Osteoblast (primary cell): ENCODE data around the gene ZNF518B. TPM values are rescaled to one million over a fixed set of nuclear protein-coding genes. Genes with fewer than 3 reads are reported as not detected.

ENCODE experiments used
- DNase-seq: peaks from one replicate; pipeline ENCODE4 v3.0.0; 2011; ENCODE audit warnings: low spot score, mixed read lengths; ENCODE audit not compliant: insufficient read length; ENCODE audit errors: missing footprints
- H2AFZ ChIP-seq: 2 replicates; pipeline ENCODE4 v1.6.0; 2011; ENCODE audit warnings: mild to moderate bottlenecking, low read length
- H3K27ac ChIP-seq: 2 replicates; pipeline ENCODE4 v1.5.1; 2011; ENCODE audit warnings: mild to moderate bottlenecking, low read depth, low read length, moderate library complexity
- H3K27me3 ChIP-seq: 2 replicates; pipeline ENCODE4 v1.6.0; 2012; ENCODE audit warnings: mild to moderate bottlenecking, control low read depth, inconsistent platforms, low read length, moderate library complexity; ENCODE audit not compliant: insufficient read depth
- H3K36me3 ChIP-seq: 2 replicates; pipeline ENCODE4 v1.5.1; 2011; ENCODE audit warnings: mild to moderate bottlenecking, low read length, control low read depth, moderate library complexity; ENCODE audit not compliant: insufficient read depth
- H3K4me1 ChIP-seq: 2 replicates; pipeline ENCODE4 v1.5.1; 2011; ENCODE audit warnings: mild to moderate bottlenecking, low read length, control low read depth, moderate library complexity; ENCODE audit not compliant: insufficient read depth
- H3K4me2 ChIP-seq: 2 replicates; pipeline ENCODE4 v1.6.0; 2011; ENCODE audit warnings: mild to moderate bottlenecking, low read length; ENCODE audit not compliant: insufficient read depth
- H3K4me3 ChIP-seq: fragments of 200-600 bp; sonication (generic); 3 replicates; pipeline ENCODE4 v1.5.1; 2012; ENCODE audit warnings: mild to moderate bottlenecking, low read length, inconsistent platforms; ENCODE audit not compliant: insufficient read depth
- H3K79me2 ChIP-seq: 2 replicates; pipeline ENCODE4 v1.6.0; 2012; ENCODE audit warnings: mild to moderate bottlenecking, low read length, control low read depth, inconsistent platforms; ENCODE audit not compliant: insufficient read depth
- H3K9me3 ChIP-seq: 2 replicates; pipeline ENCODE4 v1.5.1; 2011; ENCODE audit warnings: low read depth, low read length, control low read depth
- H4K20me1 ChIP-seq: 2 replicates; pipeline ENCODE4 v1.6.0; 2012; ENCODE audit warnings: mild to moderate bottlenecking, low read length, control low read depth; ENCODE audit not compliant: insufficient read depth
- CTCF ChIP-seq: IDR thresholded peaks from 2 replicates; pipeline ENCODE4 v1.5.1; 2011; ENCODE audit warnings: mild to moderate bottlenecking, low read depth, low read length, moderate library complexity; ENCODE audit errors: extremely low read depth
- total RNA-seq: library from RNA; depleted of rRNA; stranded (reverse); fragments of >200 nt; gene quantifications from 2 replicates; pipeline ENCODE4 v1.2.3, GENCODE V29; 2012

Gene ZNF518B
- total RNA-seq, 1 donor, result 25.3 TPM

DNA sequence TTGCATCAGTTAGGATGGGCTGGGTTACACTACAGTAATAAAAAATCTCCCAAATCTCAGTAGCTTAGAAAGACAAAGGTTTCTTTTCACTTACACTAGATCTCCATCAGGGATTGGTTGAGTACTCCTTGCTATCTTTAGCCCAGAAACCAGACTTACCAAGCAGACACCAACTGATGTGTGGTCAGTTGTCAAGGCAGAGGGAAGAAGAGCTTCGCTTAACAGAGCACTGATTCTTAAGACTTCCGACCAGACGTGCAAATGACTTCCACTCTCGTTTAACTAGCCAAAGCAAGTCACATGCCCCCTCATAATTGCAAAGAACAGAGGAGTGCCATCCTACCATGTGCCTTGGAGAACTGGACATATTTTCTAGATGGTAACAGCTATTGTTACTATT is 5.7 kb upstream of the ZNF518B start:
- TF ChIP-seq CTCF, result no peak
- Histone ChIP-seq H2AFZ (no peak overlapping the region), H3K4me2 (no peak overlapping the region), H3K4me1 (no peaks in the 10 kb centered on the region), H4K20me1 (no peaks in the 10 kb centered on the region), H3K9me3 (peaks cover 3% of the 10 kb centered on the region), H3K27ac (no peak overlapping the region), H3K4me3 (no peak overlapping the region), H3K27me3 (peaks cover 20% of the 10 kb centered on the region), H3K79me2 (no peaks in the 10 kb centered on the region), H3K36me3 (no peaks in the 10 kb centered on the region)
- DNase-seq, result peak; percentile 44

DNA sequence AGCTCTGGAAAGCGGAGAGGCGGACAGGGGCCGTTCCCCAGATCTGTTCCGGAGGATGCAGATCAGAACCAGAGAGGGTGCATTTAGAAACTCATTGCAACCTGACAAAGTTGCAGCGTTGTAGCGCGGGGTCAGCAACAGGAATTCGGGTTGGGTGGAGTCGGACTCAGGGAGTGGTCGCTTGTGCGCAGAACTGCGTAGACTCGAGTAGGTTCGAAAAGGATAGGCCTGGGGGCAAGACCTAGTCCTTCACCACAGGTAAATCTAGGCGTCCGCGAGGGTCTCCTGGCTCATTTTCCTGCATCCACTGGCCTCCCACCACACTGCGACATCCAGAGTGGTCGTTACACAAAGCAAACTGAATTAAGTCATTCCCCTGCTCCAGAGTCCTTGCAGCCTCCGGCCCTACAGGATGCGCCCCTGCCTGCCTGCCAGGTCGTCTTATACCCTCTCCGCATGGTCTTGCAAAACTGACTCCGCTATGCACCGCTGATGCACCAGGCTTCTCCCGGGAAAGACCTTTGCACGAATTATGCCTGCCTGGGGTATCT is 4.7 kb upstream of the ZNF518B start:
- H3K36me3 ChIP-seq, result no peaks in the 10 kb centered on the region
- no peaks in the 10 kb centered on the region for H4K20me1 ChIP-seq
- peak overlapping the region; percentile 48 for H3K4me2 ChIP-seq
- DNase-seq, result peak; percentile 30
- no peak overlapping the region for H3K27ac ChIP-seq
- no peaks in the 10 kb centered on the region for H3K4me1 ChIP-seq
- H3K9me3 ChIP-seq, result peaks cover 5% of the 10 kb centered on the region
- H2AFZ ChIP-seq, result no peak overlapping the region
- H3K27me3 ChIP-seq, result peaks cover 20% of the 10 kb centered on the region
- peak overlapping the region; percentile 43 for H3K4me3 ChIP-seq
- no peaks in the 10 kb centered on the region for H3K79me2 ChIP-seq
- TF ChIP-seq CTCF, result no peak

DNA sequence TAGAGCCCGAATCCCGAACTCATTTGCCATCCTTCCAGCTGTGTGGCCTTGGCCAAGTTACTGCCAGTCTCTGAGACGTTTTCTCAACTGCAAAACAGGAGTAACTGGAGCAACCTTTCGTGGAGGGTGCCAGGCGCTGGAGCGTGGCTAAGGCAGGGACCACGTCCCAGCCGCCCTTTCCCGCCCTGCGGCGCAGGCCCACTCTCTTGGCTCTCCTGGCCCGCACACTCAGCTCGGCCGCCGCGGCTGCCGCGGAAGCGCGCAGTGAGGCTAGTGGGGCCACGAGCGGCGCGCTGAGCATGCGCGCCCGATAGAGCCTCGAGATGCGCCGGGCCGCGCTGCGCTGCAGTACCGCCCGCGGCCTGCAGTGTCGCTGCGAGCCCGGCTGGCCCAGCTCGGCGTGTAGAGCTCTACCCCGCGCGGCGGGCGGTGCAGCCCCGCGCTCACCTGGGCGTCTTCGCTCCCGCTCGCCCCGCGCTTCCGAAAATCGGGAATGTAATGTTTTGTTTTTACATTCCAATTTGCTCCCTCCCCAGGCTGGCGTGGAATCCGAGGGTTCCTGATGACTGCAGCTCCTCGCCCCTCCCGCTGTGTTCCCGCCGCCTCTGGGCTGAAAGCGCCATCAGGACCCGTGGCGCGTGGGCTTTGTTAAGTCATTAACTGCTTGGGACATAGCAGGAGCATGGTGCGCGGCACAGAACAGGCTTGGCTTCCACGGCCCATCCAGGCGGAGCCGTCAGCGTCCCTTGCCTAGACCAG is 4.0 kb upstream of the ZNF518B start:
- Histone ChIP-seq H3K9me3 (peaks cover 5% of the 10 kb centered on the region), H2AFZ (no peak overlapping the region), H3K4me2 (peak overlapping the region; percentile 48), H4K20me1 (no peaks in the 10 kb centered on the region), H3K27ac (no peak overlapping the region), H3K4me3 (peak overlapping the region; percentile 43), H3K36me3 (no peaks in the 10 kb centered on the region), H3K4me1 (no peaks in the 10 kb centered on the region), H3K79me2 (peaks cover 4% of the 10 kb centered on the region), H3K27me3 (peaks cover 20% of the 10 kb centered on the region)
- peak; percentile 97 for DNase-seq
- peak; percentile 54 for TF ChIP-seq CTCF

- H3K27me3 ChIP-seq, result peaks cover 20% of the 10 kb centered on the region
- H3K27ac ChIP-seq, result no peak overlapping the region
- H3K4me1 ChIP-seq, result no peaks in the 10 kb centered on the region
- no peak overlapping the region for H3K4me2 ChIP-seq
- peaks cover 5% of the 10 kb centered on the region for H3K9me3 ChIP-seq
- no peak for TF ChIP-seq CTCF
- no peaks in the 10 kb centered on the region for H4K20me1 ChIP-seq
- peak; percentile 62 for DNase-seq
- H2AFZ ChIP-seq, result no peak overlapping the region
- H3K4me3 ChIP-seq, result no peak overlapping the region
- peaks cover 10% of the 10 kb centered on the region for H3K79me2 ChIP-seq
- H3K36me3 ChIP-seq, result no peaks in the 10 kb centered on the region
Observed at GRCh38 chr4:10460313-10461047, 3.3 kb upstream of the ZNF518B start.
